H1 (cell line): ENCODE data around the gene USP17L30. TPM values are rescaled to one million over a fixed set of nuclear protein-coding genes. Genes with fewer than 3 reads are reported as not detected.
"Not testable (repeated sequence)": the region's sequence is repeated elsewhere in the genome, so short reads cannot be mapped to it uniquely, and the experiment has no call there.

Source experiments
- CTCF ChIA-PET: fragments of 300-600 bp; sonication (Branson Sonifier 250); formaldehyde crosslinking; loops from one replicate; lab custom pipeline; 2021; ENCODE audit not compliant: partially characterized antibody; lab: Charles Lee
- POLR2A ChIA-PET: fragments of 300-600 bp; sonication (Branson Sonifier 250); formaldehyde crosslinking; loops from one replicate; lab custom pipeline; 2021; ENCODE audit warnings: inconsistent platforms; ENCODE audit not compliant: partially characterized antibody; lab: Charles Lee
- DNase-seq, 2 experiments: peaks; one replicate each; pipeline versions ENCODE4 v3.0.0 to v3.0.0-alpha.2; 2010 to 2022; ENCODE audit warnings: low spot score in 2 of 2, low read depth in 1 of 2, mixed read lengths in 1 of 2
- FAIRE-seq: peaks from 2 replicates; lab custom pipeline; 2011; peaks lifted over from hg19 to GRCh38; lab: Jason Lieb, UNC
- H2AFZ ChIP-seq: 2 replicates; pipeline ENCODE4 v1.8.1; 2012; ENCODE audit warnings: low read length, inconsistent platforms
- H2AK5ac ChIP-seq: 2 replicates; pipeline ENCODE4 v1.6.1; 2013; ENCODE audit warnings: low read depth, low read length
- H2BK120ac ChIP-seq: replicated peaks from 2 replicates; pipeline ENCODE3; 2013; ENCODE audit warnings: low read depth, low read length, inconsistent platforms
- H2BK12ac ChIP-seq: 2 replicates; pipeline ENCODE4 v1.6.1; 2013; ENCODE audit warnings: low read depth, low read length
- H2BK15ac ChIP-seq: 2 replicates; pipeline ENCODE4 v1.6.1; 2013; ENCODE audit warnings: low read length
- H2BK20ac ChIP-seq: 2 replicates; pipeline ENCODE4 v1.6.1; 2013; ENCODE audit warnings: low read length
- H2BK5ac ChIP-seq: 2 replicates; pipeline ENCODE4 v1.6.1; 2013; ENCODE audit warnings: low read depth, low read length
- H3K14ac ChIP-seq: 2 replicates; pipeline ENCODE4 v1.6.1; 2013; ENCODE audit warnings: inconsistent platforms; ENCODE audit not compliant: insufficient read length
- H3K18ac ChIP-seq: 2 replicates; pipeline ENCODE4 v1.6.1; 2013; ENCODE audit warnings: low read length; ENCODE audit errors: extremely low read depth
- H3K23ac ChIP-seq: 2 replicates; pipeline ENCODE4 v1.6.1; 2013; ENCODE audit warnings: inconsistent platforms; ENCODE audit not compliant: insufficient read length
- H3K23me2 ChIP-seq: 2 replicates; pipeline ENCODE4 v1.6.1; 2013; ENCODE audit warnings: low read depth, low read length
- H3K27ac ChIP-seq: 2 replicates; pipeline ENCODE4 v1.6.1; 2011; ENCODE audit warnings: low read depth, low read length, inconsistent platforms
- H3K27me3 ChIP-seq, 4 experiments: replicated peaks in 1 of 4; 1 replicate in 1 of 4; 2 replicates in 3 of 4; pipeline versions ENCODE4 v1.6.1 to v1.8.1; 2011 to 2013; ENCODE audit warnings: low read length in 3 of 4, mild to moderate bottlenecking in 3 of 4, inconsistent platforms in 2 of 4, mixed read lengths in 2 of 4, moderate library complexity in 1 of 4; ENCODE audit not compliant: control insufficient read depth in 3 of 4, insufficient read depth in 3 of 4; ENCODE audit errors: extremely low read depth in 1 of 4
- H3K36me3 ChIP-seq, 4 experiments: 2 replicates each; pipeline versions ENCODE4 v1.6.1 to v1.8.1; 2011 to 2013; ENCODE audit warnings: mild to moderate bottlenecking in 4 of 4, low read length in 3 of 4, moderate library complexity in 2 of 4, control low read depth in 1 of 4, inconsistent platforms in 1 of 4; ENCODE audit not compliant: insufficient read depth in 4 of 4, control insufficient read depth in 2 of 4
- H3K4ac ChIP-seq: replicated peaks from 2 replicates; pipeline ENCODE3; 2013; ENCODE audit warnings: low read length, low read depth, mixed read lengths, inconsistent platforms; ENCODE audit not compliant: insufficient read length
- H3K4me1 ChIP-seq, 4 experiments: replicated peaks in 1 of 4; 1 replicate in 1 of 4; 2 replicates in 3 of 4; pipeline versions ENCODE4 v1.6.1 to v1.8.1; 2011 to 2013; ENCODE audit warnings: low read length in 3 of 4, inconsistent platforms in 2 of 4, mixed read lengths in 1 of 4; ENCODE audit not compliant: insufficient read depth in 4 of 4, control insufficient read depth in 3 of 4
- H3K4me2 ChIP-seq, 2 experiments: 2 replicates each; pipeline versions ENCODE4 v1.6.1 to v1.8.1; 2011 to 2013; ENCODE audit warnings: low read depth in 2 of 2, low read length in 2 of 2, control low read depth in 1 of 2, inconsistent platforms in 1 of 2, mild to moderate bottlenecking in 1 of 2; ENCODE audit not compliant: insufficient read depth in 1 of 2
- H3K4me3 ChIP-seq, 4 experiments: fragments of 200-600, 300-600 bp in 1 of 4; sonication (generic), shearing (Covaris generic), sonication (Bioruptor Twin) in 1 of 4; 2 replicates each; pipeline versions ENCODE4 v1.5.1 to v1.8.1; 2011 to 2016; ENCODE audit warnings: low read length in 4 of 4, low read depth in 3 of 4, control low read depth in 2 of 4, inconsistent platforms in 2 of 4, mild to moderate bottlenecking in 2 of 4, mixed read lengths in 1 of 4, moderate library complexity in 1 of 4; ENCODE audit not compliant: insufficient read depth in 2 of 4; ENCODE audit errors: extremely low read depth in 1 of 4
- H3K56ac ChIP-seq: replicated peaks from 2 replicates; pipeline ENCODE3; 2013; ENCODE audit warnings: low read depth, mild to moderate bottlenecking, mixed read lengths, low read length, inconsistent platforms; ENCODE audit not compliant: insufficient read length
- H3K79me1 ChIP-seq: 2 replicates; pipeline ENCODE4 v1.6.1; 2013; ENCODE audit warnings: low read depth, low read length, control low read depth
- H3K79me2 ChIP-seq, 2 experiments: 2 replicates each; pipeline versions ENCODE4 v1.6.1 to v1.8.1; 2012 to 2013; ENCODE audit warnings: low read length in 2 of 2, mild to moderate bottlenecking in 2 of 2, inconsistent platforms in 1 of 2; ENCODE audit not compliant: insufficient read depth in 2 of 2, control insufficient read depth in 1 of 2
- H3K9ac ChIP-seq, 4 experiments: replicated peaks in 1 of 4; 1 replicate in 1 of 4; 2 replicates in 3 of 4; pipeline versions ENCODE4 v1.6.1 to v1.8.1; 2011 to 2013; ENCODE audit warnings: low read depth in 3 of 4, low read length in 3 of 4, control low read depth in 2 of 4, mild to moderate bottlenecking in 2 of 4, moderate library complexity in 2 of 4, inconsistent platforms in 1 of 4; ENCODE audit errors: extremely low read depth in 1 of 4
- H3K9me3 ChIP-seq, 2 experiments: 2 replicates each; pipeline versions ENCODE4 v1.6.1 to v1.8.1; 2012 to 2013; ENCODE audit warnings: mild to moderate bottlenecking in 2 of 2, moderate library complexity in 2 of 2, control low read depth in 1 of 2, inconsistent platforms in 1 of 2, low read depth in 1 of 2, low read length in 1 of 2, mixed read lengths in 1 of 2; ENCODE audit not compliant: insufficient read depth in 2 of 2
- H4K20me1 ChIP-seq, 2 experiments: replicated peaks in 1 of 2; 2 replicates each; pipeline versions ENCODE3 to v1.8.1; 2011 to 2013; ENCODE audit warnings: inconsistent platforms in 2 of 2, low read length in 2 of 2, mild to moderate bottlenecking in 1 of 2; ENCODE audit not compliant: insufficient read depth in 2 of 2, control insufficient read depth in 1 of 2
- H4K5ac ChIP-seq: 2 replicates; pipeline ENCODE4 v1.6.1; 2013; ENCODE audit warnings: low read length, low read depth, mixed read lengths, inconsistent platforms; ENCODE audit not compliant: insufficient read length
- H4K8ac ChIP-seq: 2 replicates; pipeline ENCODE4 v1.8.0; 2013; ENCODE audit warnings: mild to moderate bottlenecking, moderate library complexity, low read length, inconsistent platforms; ENCODE audit not compliant: insufficient read depth; ENCODE audit errors: extremely low read depth
- H4K91ac ChIP-seq: replicated peaks from 2 replicates; pipeline ENCODE3; 2013; ENCODE audit warnings: low read length, mixed read lengths, inconsistent platforms; ENCODE audit not compliant: insufficient read length
- KDM4A ChIP-seq: IDR thresholded peaks from one replicate; pipeline ENCODE4 v1.7.1; 2012; ENCODE audit warnings: low read depth, mild to moderate bottlenecking, moderate library complexity, low read length, inconsistent platforms; ENCODE audit not compliant: severe bottlenecking
- WGBS, 2 experiments: shearing (Covaris generic) in 1 of 2; methylation state at CpG; one replicate each; pipeline versions ENCODE4 v1.1.6 to v1.1.7; 2013 to 2015; ENCODE audit warnings: low lambda C conversion rate in 2 of 2, mixed read lengths in 2 of 2, inconsistent platforms in 1 of 2, low coverage in 1 of 2, missing lambda C conversion rate in 1 of 2; ENCODE audit not compliant: insufficient replicate concordance in 2 of 2, insufficient coverage in 1 of 2, insufficient read length in 1 of 2; ENCODE audit errors: extremely low coverage in 1 of 2, missing lambda C conversion rate in 1 of 2; 5-methylcytosine and 5-hydroxymethylcytosine counted together
- polyA plus RNA-seq, 7 experiments: library from polyadenylated mRNA; depleted of rRNA in 3 of 7; stranded (reverse) in 5 of 7; unstranded in 2 of 7; fragments of >200 nt in 5 of 7; fragments of 200-250 nt in 2 of 7; gene quantifications; 1 replicate in 5 of 7; 2 replicates in 1 of 7; 4 replicates in 1 of 7; pipeline versions ENCODE4 v1.2.1 to v1.2.3, GENCODE V29; 2011 to 2013; ENCODE audit warnings: missing spikeins in 2 of 7, mixed read lengths in 2 of 7
- total RNA-seq: library from RNA; stranded (reverse); fragmentation: NEBNext Ultra II Directional; extraction: Animal tissue kit (Norgen Biotek cat#: 25700); gene quantifications from 2 replicates; pipeline ENCODE4 v1.2.1, GENCODE V29; 2021

The USP17L30 gene
- total and polyA plus RNA-seq, 2 of the 8 experiments (the other 6 are each of a cell fraction or from before 2014, with no cell fraction given), result not detected

- TF ChIP-seq KDM4A, result no peak
These were observed 21.2 kb downstream of the USP17L30 start (continued) for GRCh38 chr4:9384126-9384525.

- H3K4me1 ChIP-seq, H3K4me2 ChIP-seq, H3K79me2 ChIP-seq, H2AK5ac ChIP-seq, H4K5ac ChIP-seq, H3K23ac ChIP-seq, H3K23me2 ChIP-seq, H3K9ac ChIP-seq, H4K20me1 ChIP-seq, DNase-seq, H2BK20ac ChIP-seq, H2BK5ac ChIP-seq, H2AFZ ChIP-seq, H4K8ac ChIP-seq, POLR2A ChIA-PET, H3K4ac ChIP-seq, H3K27ac ChIP-seq, H2BK12ac ChIP-seq, H3K56ac ChIP-seq, H3K79me1 ChIP-seq, H2BK120ac ChIP-seq, H3K18ac ChIP-seq, H3K36me3 ChIP-seq, H3K4me3 ChIP-seq, H3K27me3 ChIP-seq, H2BK15ac ChIP-seq, CTCF ChIA-PET, FAIRE-seq, H3K14ac ChIP-seq, H4K91ac ChIP-seq: not testable (repeated sequence)
- peaks cover 11 to 31% of the 10 kb centered on the region in 2 experiments; a peak in 3 of 4 replicates for H3K9me3 ChIP-seq
- 70% methylated on average over 2 of the region's 2 CpGs; no CpG with 5 or more reads in 1 of the 2 experiments for WGBS, 2 experiments
These were observed 26.1 kb downstream of the USP17L30 start for GRCh38 chr4:9389001-9389400.
